Heart right ventricle (tissue), 16 donors: ENCODE results near the gene GMPR2. TPM values are rescaled to one million over a fixed set of nuclear protein-coding genes. Genes with fewer than 3 reads are reported as not detected.
A peak's percentile ranks its signal among the peaks of the same experiment; 100 is the strongest.

Experiments used
- ATAC-seq, 8 donors: fragments of 200-7000 bp; cut with Tn5 transposase; one replicate each; pipeline ENCODE4 v1.9.1; 2020; ENCODE audit warnings: mild to moderate bottlenecking in 8 of 8, moderate library complexity in 8 of 8, moderate number of reproducible peaks in 1 of 8
- DNase-seq, 2 donors: peaks; one replicate each; pipeline ENCODE4 v3.0.0-alpha.2; 2020
- H3K27ac ChIP-seq, 10 donors: fragments of 200-600 bp; sonication (generic) in 2 of 10; one replicate each; pipeline versions ENCODE4 v1.5.0 to v1.8.0; 2020 to 2022; ENCODE audit warnings: mild to moderate bottlenecking in 3 of 10
- H3K27me3 ChIP-seq, 7 donors: fragments of 200-600 bp; one replicate each; pipeline ENCODE4 v1.8.0; 2021 to 2022; ENCODE audit warnings: mild to moderate bottlenecking in 2 of 7
- H3K36me3 ChIP-seq, 9 donors: fragments of 200-600 bp; sonication (generic) in 1 of 9; one replicate each; pipeline versions ENCODE4 v1.5.0 to v1.8.0; 2020 to 2022; ENCODE audit warnings: mild to moderate bottlenecking in 2 of 9
- H3K4me1 ChIP-seq, 9 donors: fragments of 200-600 bp; sonication (generic) in 1 of 9; one replicate each; pipeline versions ENCODE4 v1.5.0 to v1.8.0; 2020 to 2022; ENCODE audit warnings: mild to moderate bottlenecking in 4 of 9
- H3K4me3 ChIP-seq, 10 donors: fragments of 200-600 bp; sonication (generic) in 2 of 10; one replicate each; pipeline versions ENCODE4 v1.5.0 to v1.8.0; 2020 to 2022; ENCODE audit warnings: mild to moderate bottlenecking in 7 of 10, moderate library complexity in 2 of 10
- H3K9me3 ChIP-seq, 11 donors: fragments of 200-600 bp in 10 of 11; sonication (generic) in 2 of 11; one replicate each; pipeline versions ENCODE4 v1.5.0 to v1.8.0; 2013 to 2022; ENCODE audit warnings: mild to moderate bottlenecking in 2 of 11, control low read depth in 1 of 11, moderate library complexity in 1 of 11
- WGBS, 2 donors: extraction: QIAGEN DNeasy Blood & Tissue Kit; methylation state at CpG; one replicate each; pipeline ENCODE4 v1.1.7; 2013; ENCODE audit warnings: inconsistent platforms in 1 of 2; 5-methylcytosine and 5-hydroxymethylcytosine counted together
- intact Hi-C, 10 donors: fragments of 100-400 bp; cut with DNase I; formaldehyde crosslinking; loops; one replicate each; pipeline versions ENCODE4 v1.11.1 to v1.14.2; 2022
- polyA plus RNA-seq, 2 donors: library from polyadenylated mRNA; stranded (reverse); fragments of 200-250 nt; gene quantifications; one replicate each; pipeline ENCODE4 v1.2.3, GENCODE V29; 2013
- total RNA-seq, 10 donors: library from RNA; stranded (reverse); fragmentation: NEBNext Ultra II Directional in 3 of 10; extraction: Animal tissue kit (Norgen Biotek cat#: 25700) in 3 of 10; gene quantifications; one replicate each; pipeline versions ENCODE4 v1.2.1 to v1.2.4, GENCODE V29; 2021 to 2023
- TF ChIP-seq, protein P1 (sequence below), 9 donors: fragments of 200-600 bp; sonication (generic) in 2 of 9; IDR thresholded peaks; one replicate each; pipeline versions ENCODE4 v1.5.0 to v1.8.0; 2021 to 2022; ENCODE audit warnings: antibody characterized with exemption in 9 of 9, mild to moderate bottlenecking in 5 of 9, moderate library complexity in 1 of 9
- donor health status: Arrhythmogenic right ventricular cardiomyopathy.
- donor health status: ischemic (EF 13 %, LVEDD 7.1; RV severe dilation, severe dysfunction).
- donor health status: healthy with polysubstance abuse.
- donor health status: DM: no; HTN: yes; CAD: no.
- donor health status: DM: no; HTN: no; CAD: no.
- donor health status: ischemic (EF 25% LVEDD 6.9; RV normal size, moderate dysfunction).
- donor health status: ischemic (EF 25% LVEDD 5.7; RV mildly dilated, moderate dysfunction).
- donor health status: healthy.
- donor health status: DM: yes; HTN: yes; CAD: no.
- donor health status: Ischemic cardiomyopathy.
- donor health status: ischemic (EF 35%, LVEDD 5.7; RV mildly dilated, moderate dysfunction).
- donor health status: nonischemic (EF 11% LVEDD 7.7; RV severe dilation, severe dysfunction).
- donor health status: DM: yes; HTN: yes; CAD: no.
- donor health status: PGD.
- donor health status: ischemic (EF 29% LVEDD 5.4; RV normal size, mild dysfunction).
- donor health status: nonischemic (EF 23%, LVEDD 6.1; RV moderate dilation, normal function).

The GMPR2 gene
- total and polyA plus RNA-seq, 12 donors: 26.4 to 46.9 (median 32.7) TPM

DNA sequence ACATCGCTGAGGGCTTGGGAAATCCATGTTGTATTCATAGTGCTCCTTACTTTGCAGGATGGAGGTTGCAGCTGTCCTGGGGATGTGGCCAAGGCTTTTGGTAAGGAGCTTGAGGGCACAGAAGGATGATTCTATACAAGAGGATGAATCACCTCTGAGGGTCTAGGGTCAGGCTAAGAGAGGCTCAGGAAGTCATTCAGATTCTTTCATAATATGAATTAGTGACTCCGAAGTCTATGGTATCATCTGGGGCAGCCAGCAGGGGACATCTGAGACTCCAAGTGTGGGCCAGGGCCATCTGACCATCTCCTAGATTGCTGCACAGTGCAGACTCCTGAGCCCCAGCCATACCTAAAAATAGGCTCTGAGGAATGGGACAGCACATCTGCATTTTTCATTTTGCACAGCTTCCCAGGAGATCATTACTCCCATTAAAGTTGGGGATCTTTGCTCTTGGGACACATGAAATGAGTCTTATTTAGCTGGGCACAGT, 4.8 kb downstream of the GMPR2 start:
- H3K36me3 ChIP-seq: peaks cover 0 to 76% (median 48%) of the 10 kb centered on the region in 9 donors
- H3K27ac ChIP-seq: peak overlapping the region in 1 of 10 donors; percentile 10
- 81 to 85% methylated on average over 2 of the region's 2 CpGs for WGBS, 2 donors
- H3K9me3 ChIP-seq: no peaks in the 10 kb centered on the region
- H3K4me3 ChIP-seq: no peak overlapping the region
- H3K27me3 ChIP-seq: no peaks in the 10 kb centered on the region
- TF ChIP-seq, protein P1, sequence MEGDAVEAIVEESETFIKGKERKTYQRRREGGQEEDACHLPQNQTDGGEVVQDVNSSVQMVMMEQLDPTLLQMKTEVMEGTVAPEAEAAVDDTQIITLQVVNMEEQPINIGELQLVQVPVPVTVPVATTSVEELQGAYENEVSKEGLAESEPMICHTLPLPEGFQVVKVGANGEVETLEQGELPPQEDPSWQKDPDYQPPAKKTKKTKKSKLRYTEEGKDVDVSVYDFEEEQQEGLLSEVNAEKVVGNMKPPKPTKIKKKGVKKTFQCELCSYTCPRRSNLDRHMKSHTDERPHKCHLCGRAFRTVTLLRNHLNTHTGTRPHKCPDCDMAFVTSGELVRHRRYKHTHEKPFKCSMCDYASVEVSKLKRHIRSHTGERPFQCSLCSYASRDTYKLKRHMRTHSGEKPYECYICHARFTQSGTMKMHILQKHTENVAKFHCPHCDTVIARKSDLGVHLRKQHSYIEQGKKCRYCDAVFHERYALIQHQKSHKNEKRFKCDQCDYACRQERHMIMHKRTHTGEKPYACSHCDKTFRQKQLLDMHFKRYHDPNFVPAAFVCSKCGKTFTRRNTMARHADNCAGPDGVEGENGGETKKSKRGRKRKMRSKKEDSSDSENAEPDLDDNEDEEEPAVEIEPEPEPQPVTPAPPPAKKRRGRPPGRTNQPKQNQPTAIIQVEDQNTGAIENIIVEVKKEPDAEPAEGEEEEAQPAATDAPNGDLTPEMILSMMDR (IDR thresholded peaks at IDR 0.05): no peak
- ATAC-seq: no peak
- intact Hi-C loops: loop anchor here in 1 of 10 donors (10.0 kb wide), 1 partner anchor 197 kb away; no protein-coding TSS in a partner anchor
- no peak for DNase-seq
- H3K4me1 ChIP-seq: peaks cover 18 to 82% (median 61%) of the 10 kb centered on the region in 9 donors

DNA sequence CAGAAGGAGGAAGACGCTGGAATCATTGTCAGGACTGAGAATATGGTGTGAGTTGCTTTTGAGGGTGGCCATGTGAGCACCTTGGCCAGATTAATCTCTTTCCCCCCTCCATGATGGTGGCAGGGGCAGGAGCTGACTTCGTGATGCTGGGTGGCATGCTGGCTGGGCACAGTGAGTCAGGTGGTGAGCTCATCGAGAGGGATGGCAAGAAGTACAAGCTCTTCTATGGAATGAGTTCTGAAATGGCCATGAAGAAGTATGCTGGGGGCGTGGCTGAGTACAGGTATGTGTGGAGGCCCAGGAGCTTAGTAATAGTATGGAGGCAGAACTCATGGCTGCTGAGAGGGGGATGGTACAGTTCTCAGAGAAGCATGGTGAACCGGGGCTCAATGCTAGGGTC, 5.4 kb downstream of the GMPR2 start:
- no peak for ATAC-seq
- H3K4me1 ChIP-seq: peaks cover 18 to 83% (median 62%) of the 10 kb centered on the region in 9 donors
- intact Hi-C loops: loop anchor here in 1 of 10 donors (10.0 kb wide), 1 partner anchor 197 kb away; no protein-coding TSS in a partner anchor

DNA sequence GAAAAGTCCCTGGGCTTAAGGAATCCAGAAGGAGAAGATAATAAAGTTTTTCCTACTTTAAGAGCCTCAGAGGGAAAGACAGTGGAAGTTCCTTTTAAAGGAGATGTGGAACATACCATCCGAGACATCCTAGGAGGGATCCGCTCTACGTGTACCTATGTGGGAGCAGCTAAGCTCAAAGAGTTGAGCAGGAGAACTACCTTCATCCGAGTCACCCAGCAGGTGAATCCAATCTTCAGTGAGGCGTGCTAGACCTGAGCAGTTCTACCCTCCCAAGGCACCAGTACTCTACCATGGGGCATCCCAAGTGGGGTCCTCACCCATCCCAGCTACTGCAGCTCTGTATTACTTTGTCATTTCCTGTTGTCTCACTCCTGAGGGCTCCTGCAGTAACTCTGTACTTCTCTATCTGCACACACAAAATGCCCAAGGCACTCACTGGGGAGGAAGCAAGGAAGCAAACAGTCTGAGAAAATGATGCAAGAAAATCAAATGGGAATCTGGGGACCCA, 5.9 kb downstream of the GMPR2 start:
- no peak overlapping the region for H3K4me3 ChIP-seq
- DNase-seq (no peak), ATAC-seq (no peak)
- H3K9me3 ChIP-seq: no peaks in the 10 kb centered on the region
- TF ChIP-seq, protein P1 (IDR thresholded peaks at IDR 0.05): no peak
- intact Hi-C loops: loop anchor here in 1 of 10 donors (10.0 kb wide), 1 partner anchor 196 kb away; no protein-coding TSS in a partner anchor
- WGBS, 2 donors: 91 to 93% methylated on average over 5 of the region's 5 CpGs
- peaks cover 16 to 83% (median 62%) of the 10 kb centered on the region in 9 donors for H3K4me1 ChIP-seq
- H3K27me3 ChIP-seq: no peaks in the 10 kb centered on the region
- peak overlapping the region in 1 of 10 donors; percentile 10 for H3K27ac ChIP-seq
- H3K36me3 ChIP-seq: peaks cover 0 to 76% (median 48%) of the 10 kb centered on the region in 9 donors

More for the DNA sequence above, 5.4 kb downstream of the GMPR2 start:
- Histone ChIP-seq H3K27ac (peak overlapping the region in 1 of 10 donors; percentile 7), H3K9me3 (no peaks in the 10 kb centered on the region), H3K27me3 (no peaks in the 10 kb centered on the region), H3K4me3 (no peak overlapping the region), H3K36me3 (peaks cover 0 to 76% (median 48%) of the 10 kb centered on the region in 9 donors)
- DNase-seq: no peak
- 87 to 89% methylated on average over 5 of the region's 5 CpGs for WGBS, 2 donors
- TF ChIP-seq, protein P1 (IDR thresholded peaks at IDR 0.05): no peak

DNA sequence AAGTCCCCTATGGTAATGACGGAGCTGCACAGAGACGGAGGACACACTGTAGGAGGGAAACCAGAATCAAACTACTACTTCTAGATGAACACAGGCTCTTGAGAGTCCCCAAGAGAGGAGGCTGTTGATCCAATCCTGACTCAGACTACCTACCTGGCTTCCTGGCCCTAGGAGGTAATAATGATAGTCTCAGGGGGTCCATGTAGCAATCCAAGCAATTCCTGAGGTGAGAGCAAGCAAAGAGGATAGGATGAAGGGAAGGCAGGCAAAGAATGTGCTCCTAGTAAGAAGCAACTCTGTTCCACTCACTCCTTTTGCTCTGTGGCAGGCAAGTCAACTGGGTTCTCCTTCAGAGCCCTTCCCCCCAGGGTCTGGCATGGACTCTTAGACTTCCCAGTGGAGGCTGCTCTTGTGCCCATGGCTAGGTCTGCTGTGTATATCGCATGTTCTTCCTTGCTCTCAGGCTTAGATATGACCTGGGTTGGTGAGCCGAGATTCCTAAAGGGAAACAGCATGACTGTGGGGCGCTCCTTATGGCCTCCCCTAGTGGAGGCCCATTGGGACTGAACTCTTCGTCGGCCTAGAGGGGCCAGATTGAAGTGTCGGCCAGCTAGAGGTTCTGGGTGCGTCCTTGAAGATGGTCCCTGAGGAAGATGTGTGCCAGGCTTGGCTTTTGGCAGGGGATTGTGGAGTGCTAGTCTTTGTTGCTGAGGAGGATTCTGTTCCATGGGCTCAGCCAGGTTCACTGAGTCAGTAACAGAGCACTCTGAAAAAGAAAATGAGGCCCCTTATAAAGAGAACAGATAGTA, 7.6 kb downstream of the GMPR2 start:
- H3K9me3 ChIP-seq: no peaks in the 10 kb centered on the region
- H3K36me3 ChIP-seq: peaks cover 0 to 63% (median 48%) of the 10 kb centered on the region in 9 donors
- no peak for ATAC-seq
- no peaks in the 10 kb centered on the region for H3K27me3 ChIP-seq
- intact Hi-C loops: loop anchor here in 6 of 10 donors (5.0 to 10.0 kb wide), 2 partner anchors 57 to 194 kb away; partner anchors contain the start of genes DHRS1 (in 2 of the 6) and NOP9 (in 2 of the 6)
- peaks cover 10 to 67% (median 48%) of the 10 kb centered on the region in 9 donors for H3K4me1 ChIP-seq
- no peak for DNase-seq
- WGBS, 2 donors: 88 to 90% methylated on average over 9 of the region's 9 CpGs
- TF ChIP-seq, protein P1 (IDR thresholded peaks at IDR 0.05): no peak
- H3K4me3 ChIP-seq: peak overlapping the region in 2 of 10 donors; percentile 82 to 85
- H3K27ac ChIP-seq: peak overlapping the region in 6 of 10 donors; percentile 3 to 99 (median 31)
